NCI-H1417 treated with DMSO at 0.1 percent for 48 hours (cell line): Measurements from ENCODE around the gene TEKTIP1.

Experiments
- DNase-seq: peaks from one replicate; lab custom pipeline; 2025; lab: John Stamatoyannopoulos, UW

Gene TEKTIP1

GRCh38 chr19:3585301-3586126, 46.5 kb downstream of the TEKTIP1 start, which contains the start of gene GIPC3:
Gene GIPC3, plus strand, starts transcription at chr19:3585478. Its CDS starts 120 bp downstream, at chr19:3585598.
- no peak for DNase-seq

GRCh38 chr19:3586127-3586626, 47.2 kb downstream of the TEKTIP1 start:
- DNase-seq: no peak

- no peak for DNase-seq
Measured at GRCh38 chr19:3586707-3587346, 47.9 kb downstream of the TEKTIP1 start.

- DNase-seq: no peak
Measured at GRCh38 chr19:3589439-3589838, 50.5 kb downstream of the TEKTIP1 start.

- no peak for DNase-seq
Measured at GRCh38 chr19:3589949-3590348, 51.0 kb downstream of the TEKTIP1 start.

GRCh38 chr19:3590991-3591659, 52.2 kb downstream of the TEKTIP1 start:
- no peak for DNase-seq

- no peak for DNase-seq
Measured at GRCh38 chr19:3591876-3592613, 53.1 kb downstream of the TEKTIP1 start.

- no peak for DNase-seq
Measured at GRCh38 chr19:3593156-3593555, 54.2 kb downstream of the TEKTIP1 start.
